Measurements from ENCODE around the gene PTDSS2.

Gene PTDSS2

DNA sequence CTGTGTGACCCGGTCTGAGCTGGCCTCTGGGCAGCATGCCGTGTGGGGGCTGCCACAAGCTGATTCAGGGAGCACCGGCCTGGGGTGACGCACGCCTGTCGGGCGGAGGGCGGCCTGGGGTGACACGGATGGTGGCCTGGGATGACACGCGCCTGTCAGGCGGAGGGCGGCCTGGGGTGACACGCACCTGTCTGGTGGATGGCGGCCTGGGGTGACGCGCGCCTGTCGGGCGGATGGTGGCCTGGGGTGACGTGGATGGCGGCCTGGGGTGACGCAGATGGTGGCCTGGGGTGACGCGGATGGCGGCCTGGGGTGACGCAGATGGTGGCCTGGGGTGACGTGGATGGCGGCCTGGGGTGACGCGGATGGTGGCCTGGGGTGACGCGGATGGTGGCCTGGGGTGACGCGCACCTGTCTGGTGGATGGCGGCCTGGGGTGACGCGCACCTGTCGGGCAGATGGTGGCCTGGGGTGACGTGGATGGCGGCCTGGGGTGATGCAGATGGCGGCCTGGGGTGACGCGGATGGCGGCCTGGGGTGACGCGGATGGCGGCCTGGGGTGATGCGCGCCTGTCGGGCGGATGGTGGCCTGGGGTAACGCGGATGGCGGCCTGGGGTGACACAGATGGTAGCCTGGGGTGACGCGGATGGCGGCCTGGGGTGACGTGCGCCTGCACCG is 21.5 kb downstream of the PTDSS2 start:
- DNase-seq: no peak

DNA sequence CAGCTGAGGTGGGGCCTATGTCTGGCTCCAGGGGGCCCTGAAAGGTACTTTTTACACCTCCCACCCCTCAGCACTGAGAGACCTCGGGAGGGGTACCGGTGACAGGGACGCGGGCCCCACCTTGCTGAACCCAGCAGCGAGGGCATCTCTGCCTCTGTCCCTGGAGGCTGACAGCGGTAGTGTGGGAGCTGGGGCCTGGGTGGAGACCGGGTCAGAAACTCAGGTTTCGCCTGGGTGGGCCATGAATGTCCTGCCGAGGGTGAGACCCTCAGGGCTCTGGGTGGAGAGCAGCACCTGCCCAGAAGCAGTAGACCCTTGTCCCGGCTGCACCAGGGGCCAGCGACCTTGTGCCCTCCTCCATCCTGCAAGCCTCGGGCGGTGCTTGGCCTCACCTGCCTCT is 22.2 kb downstream of the PTDSS2 start:
- no peak for DNase-seq

DNA sequence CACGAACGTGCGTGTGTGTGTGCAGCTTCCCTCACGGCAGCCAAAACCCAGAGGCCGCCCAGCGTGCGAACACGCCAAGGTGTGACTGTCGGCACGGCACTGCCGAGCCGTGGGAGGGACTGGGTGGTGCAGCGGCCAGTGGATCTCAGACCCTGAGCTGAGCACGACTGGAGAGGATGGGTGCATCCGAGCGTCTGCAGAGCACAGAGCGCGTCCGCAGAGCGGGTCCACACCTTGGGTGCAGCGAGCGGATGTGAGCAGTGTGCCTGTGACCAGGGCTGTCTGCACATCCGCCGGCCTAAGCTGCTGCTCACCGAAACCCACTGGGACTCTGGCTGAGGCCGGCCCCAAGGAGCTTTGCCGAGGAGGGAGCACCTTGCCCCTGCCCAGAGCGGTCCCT is 22.7 kb downstream of the PTDSS2 start:
- no peak for DNase-seq

DNA sequence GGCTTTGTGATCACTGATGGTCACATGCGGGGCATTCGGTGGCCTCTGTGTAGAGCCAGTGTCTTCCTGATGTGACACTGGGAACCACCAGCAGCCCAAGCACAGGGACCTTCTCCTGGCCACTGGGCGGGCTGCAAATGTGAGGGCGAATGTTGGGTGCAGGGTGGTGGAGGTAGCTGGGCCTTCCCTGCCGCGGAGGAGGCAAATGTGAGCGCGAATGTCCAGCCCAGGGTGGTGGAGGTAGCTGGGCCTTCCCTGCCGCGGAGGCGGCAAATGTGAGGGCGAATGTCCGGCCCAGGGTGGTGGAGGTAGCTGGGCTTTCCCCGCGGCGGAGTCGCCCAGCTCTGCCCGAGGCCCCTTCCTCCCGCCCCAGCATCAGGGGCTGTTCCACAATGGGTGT is 23.3 kb downstream of the PTDSS2 start:
- no peak for DNase-seq

DNA sequence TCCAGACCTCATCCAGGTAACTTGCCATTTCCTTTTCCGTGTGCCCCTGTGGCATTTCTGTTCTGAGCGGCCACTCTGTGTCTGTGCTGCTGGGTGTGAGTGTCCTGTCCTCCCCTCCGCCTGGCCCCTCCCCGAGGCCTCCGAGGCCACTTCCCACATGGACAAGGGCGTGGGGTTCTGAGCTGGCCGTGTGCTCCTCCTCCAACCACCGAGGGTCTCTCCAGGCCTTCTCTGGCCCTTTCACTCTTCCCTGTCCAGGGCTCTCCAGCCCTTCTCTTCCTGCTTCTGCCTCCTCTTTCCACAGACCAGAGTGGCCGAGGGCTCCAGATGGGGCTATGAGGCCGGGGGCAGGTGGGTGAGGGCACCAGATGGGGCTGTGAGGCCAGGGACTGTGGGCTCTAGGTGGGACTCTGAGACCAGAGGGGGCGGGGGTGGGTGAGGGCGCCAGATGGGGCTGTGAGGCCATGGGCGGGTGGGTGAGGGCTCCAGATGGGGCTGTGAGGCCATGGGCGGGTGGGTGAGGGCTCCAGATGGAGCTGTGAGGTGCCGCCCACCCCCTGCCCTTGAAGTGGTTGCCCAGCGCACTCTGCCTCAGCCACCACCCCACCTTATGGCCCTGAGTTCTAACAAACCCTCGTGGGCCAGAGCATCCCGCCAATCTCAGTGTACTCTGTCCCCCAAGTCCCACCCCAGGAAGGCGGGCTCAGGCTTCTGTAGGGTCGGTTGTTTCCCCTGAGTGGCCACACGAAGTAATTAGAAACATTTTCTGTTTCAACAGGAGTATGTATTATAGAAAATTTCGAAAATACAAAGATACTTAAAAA is 24.1 kb downstream of the PTDSS2 start:
- DNase-seq: no peak

DNA sequence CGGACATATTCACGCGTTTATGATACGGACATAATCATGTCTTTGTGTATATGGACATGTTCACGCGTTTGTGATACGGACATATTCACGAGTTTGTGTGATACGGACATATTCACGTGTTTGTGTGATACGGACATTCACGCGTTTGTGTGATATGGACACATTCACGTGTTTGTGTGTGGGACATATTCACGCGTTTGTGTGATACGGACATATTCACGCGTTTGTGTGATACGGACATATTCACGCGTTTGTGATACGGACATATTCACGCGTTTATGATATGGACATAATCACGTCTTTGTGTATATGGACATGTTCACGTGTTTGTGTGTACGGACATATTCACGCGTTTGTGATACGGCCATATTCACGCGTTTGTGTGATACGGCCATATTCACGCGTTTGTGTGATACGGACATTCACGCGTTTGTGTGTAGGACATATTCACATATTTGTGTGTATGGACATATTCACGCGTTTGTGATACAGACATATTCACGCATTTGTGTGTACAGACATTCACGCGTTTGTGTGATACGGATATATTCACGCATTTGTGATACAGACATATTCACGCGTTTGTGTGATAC is 24.9 kb downstream of the PTDSS2 start:
- no peak for DNase-seq

DNA sequence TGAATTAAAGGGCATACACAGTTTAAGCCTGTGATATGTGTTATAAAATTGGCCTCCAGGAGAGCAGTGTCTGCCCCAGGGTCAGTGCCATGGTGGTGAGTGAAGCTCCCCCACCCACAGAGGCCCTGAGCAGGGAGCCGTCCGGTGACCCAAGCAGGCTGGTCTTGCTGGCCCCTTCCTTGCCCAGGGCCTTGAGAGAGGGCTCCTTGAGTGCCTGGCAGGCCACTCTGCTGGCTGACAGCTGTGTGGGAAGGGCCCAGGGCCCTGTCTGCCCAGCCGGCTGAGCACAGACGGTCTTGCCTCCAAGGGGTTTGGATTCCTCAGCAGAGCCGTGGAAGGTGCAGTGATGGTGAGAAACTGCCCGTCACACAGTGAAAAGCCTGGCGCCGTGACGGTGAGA is 25.9 kb downstream of the PTDSS2 start:
- DNase-seq: no peak

DNA sequence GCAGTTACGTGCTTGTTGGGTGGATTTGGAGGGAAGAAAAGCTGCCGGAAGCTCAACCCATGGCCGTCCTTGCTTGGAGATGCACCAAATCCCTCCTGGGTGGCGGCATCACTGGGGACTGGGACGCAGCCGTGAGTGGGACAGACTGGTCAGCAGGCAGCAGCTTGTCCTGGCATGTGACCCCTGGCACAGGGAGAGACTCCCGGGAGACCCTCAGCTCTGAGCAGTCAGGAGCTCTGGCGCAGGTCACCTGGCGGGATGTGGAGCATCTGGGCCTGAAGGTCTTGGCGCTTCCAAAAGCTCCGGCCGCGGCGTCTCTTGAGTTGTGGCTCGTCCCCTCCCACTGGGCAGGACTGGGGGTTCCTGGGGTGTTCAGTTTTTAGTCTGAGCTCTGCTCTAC is 26.3 kb downstream of the PTDSS2 start:
- no peak for DNase-seq

DNA sequence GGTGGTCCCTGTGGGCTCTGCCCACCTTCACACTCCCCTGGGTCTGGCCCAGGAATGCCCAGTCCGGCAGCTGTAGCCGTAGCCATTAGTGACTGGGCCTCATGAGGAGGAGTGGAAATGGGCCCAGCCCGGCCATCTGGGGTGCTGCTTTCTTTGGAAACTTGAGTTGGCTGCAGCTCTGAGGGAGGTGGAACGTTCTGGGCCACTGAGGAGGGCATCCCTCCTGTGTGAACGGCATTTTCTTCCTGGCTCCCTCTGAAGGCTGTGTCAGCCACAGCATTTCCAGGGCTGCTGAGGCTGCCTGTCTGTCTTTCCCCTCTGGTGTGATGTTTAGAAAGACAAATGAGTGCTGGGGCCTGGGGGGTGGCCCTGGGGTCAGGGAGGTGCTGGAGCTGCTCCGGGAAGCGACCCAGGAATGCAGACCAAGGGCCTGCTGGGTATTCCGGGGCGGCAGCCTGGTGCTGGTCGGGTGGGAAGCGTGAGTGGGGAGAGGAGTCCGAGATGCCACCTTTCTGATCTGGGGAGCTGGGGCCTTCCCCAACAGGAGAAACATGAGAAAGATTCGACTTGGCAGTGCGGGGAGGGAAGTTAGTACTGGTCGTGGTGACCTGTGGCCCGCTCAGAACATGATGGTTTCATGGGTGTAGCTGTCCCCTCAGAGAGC is 27.1 kb downstream of the PTDSS2 start:
- DNase-seq: no peak

DNA sequence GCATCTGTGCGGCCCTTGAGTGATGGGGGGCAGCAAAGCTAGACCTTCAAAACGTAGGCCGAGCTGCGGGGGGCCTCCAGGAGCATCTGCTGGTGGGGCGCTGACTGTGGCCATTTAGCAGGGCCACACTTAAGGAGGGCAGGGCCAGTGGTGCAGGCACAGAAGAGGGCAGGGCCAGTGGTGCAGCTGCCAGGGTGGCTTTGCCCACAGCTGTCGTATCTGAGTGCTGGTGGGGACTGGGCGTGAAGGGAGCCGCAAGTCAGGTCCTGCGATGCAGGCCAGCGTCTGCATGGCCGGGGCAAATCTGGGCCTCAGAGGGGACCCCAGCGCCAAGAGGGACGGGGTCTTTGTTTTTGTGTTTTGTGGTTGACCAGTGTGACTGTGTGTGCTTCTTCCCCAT is 29.2 kb downstream of the PTDSS2 start:
- no peak for DNase-seq

DNA sequence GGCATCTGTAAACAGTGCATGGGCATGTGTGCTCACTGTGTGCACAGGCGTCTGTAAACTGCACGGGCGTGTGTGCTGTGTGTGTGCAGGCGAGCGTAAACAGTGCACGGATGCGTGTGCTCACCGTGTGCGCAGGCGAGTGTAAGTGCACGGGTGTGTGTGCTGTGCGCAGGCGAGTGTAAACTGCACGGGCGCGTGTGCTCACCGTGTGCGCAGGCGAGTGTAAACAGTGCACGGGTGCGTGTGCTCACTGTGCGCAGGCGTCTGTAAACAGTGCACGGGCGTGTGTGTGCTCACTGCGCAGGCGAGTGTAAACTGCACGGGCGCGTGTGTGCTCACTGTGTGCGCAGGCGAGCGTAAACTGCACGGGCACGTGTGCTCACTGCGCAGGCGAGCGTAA is 34.5 kb downstream of the PTDSS2 start:
- no peak for DNase-seq

DNA sequence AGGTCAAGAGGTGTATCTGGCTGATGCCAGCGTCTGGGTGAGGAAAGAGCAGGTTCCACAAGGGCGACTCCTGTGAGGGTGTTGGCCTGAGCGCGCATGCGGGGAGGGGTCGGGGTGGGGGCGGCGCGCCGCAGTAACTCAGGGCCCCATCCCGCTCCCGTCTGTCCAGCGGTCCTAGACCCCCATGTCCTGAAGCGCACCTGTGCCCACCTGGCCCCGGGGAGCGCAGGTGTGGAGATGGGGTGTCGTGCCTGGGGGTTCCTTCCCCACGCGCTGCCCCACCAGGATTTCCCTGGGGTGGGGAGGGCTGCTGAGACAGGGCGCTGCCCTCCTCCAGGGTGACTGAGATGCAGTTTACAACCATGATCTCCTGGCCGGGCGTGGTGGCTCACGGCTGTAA is 36.1 kb downstream of the PTDSS2 start:
- no peak for DNase-seq

DNA sequence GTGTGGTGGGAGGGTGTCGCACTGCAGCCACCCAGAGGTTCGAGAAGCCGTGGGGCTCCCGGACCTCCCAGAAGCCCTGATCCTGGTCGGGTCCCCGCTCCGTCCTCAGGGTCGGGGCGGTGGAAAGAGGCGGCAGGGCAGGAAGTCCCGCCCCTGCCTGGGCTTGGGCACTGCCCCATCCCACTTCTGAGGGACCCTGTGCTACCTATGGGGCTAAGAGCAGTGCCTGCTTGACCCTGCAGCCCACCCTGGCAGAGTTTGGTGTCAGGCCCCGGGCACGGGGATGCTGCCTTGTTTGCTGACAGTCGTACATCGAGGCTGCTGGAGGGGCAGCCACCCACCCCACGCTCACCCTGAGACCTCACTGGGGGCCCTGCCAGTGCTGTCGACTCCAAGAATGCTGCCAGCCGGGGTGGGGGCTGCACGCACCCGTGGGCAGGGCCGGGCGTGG is 37.5 kb downstream of the PTDSS2 start:
- DNase-seq: no peak

DNA sequence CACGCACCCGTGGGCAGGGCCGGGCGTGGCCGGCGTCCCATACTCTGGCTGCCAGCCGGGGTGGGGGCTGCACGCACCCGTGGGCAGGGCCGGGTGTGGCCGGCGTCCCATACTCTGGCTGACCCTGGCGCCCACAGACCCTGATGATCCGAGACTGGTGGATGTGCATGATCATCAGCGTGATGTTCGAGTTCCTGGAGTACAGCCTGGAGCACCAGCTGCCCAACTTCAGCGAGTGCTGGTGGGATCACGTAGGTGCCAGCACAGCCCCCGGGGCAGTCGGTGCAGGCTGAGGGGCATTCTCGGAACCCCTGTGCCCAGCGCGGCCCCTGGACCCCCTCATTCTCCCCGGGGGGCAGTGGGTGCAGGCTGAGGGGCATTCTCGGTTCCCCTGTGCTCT is 38.0 kb downstream of the PTDSS2 start:
- DNase-seq: no peak

DNA sequence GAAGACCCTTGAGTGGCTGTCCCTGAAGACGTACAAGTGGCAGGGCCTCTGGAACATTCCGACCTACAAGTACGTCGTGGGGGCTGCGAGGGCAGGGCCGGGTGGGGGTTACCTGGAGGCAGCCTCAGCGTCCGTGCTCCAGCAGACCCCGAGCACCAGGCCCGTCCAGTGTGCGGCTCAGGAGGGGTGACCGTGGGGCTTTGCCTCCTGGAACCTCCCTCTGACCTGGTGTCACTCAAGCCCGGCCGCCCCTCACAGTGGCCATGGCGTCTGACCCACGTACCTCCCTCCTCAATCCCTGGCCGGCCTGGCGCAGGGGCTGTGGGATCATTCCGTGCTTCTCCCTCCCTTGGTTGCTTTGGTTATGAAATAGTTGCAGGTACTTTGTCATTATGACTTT is 38.5 kb downstream of the PTDSS2 start:
- no peak for DNase-seq

DNA sequence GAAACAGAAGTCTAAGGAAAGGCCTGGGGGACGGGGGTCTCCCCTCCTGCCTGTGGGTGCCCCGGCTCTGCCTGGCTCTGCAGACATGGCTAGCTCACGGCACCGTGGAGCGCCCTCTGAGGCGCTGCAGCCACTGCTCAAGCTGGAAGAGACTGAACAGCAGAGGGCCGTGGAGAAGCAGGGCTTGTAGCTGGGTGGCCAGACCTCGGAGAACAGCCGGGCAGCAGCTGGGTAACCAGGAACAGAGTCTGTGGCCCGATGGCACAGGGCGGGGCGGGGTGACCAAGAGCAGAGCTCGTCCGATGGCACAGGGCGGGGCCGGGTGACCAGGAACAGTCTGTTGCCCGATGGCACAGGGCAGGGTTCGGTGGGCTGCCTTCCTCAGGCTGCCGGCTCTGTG is 38.9 kb downstream of the PTDSS2 start:
- DNase-seq: no peak

DNA sequence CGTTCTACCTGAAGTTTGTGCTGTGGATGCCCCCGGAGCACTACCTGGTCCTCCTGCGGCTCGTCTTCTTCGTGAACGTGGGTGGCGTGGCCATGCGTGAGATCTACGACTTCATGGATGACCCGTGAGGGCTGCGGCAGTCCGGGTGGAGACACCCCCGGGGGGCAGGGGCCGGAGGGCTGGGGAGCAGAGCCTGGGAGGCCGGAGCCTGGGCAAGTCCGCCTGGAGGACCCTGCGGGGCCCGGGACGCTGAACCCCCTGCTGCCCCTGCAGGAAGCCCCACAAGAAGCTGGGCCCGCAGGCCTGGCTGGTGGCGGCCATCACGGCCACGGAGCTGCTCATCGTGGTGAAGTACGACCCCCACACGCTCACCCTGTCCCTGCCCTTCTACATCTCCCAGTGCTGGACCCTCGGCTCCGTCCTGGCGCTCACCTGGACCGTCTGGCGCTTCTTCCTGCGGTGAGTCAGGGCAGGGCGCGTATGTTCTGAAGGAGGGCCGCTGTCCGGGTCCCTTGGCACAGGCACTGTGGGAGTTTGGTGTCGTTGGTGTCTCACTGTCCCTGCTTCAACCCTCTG is 39.6 kb downstream of the PTDSS2 start:
- no peak for DNase-seq

DNA sequence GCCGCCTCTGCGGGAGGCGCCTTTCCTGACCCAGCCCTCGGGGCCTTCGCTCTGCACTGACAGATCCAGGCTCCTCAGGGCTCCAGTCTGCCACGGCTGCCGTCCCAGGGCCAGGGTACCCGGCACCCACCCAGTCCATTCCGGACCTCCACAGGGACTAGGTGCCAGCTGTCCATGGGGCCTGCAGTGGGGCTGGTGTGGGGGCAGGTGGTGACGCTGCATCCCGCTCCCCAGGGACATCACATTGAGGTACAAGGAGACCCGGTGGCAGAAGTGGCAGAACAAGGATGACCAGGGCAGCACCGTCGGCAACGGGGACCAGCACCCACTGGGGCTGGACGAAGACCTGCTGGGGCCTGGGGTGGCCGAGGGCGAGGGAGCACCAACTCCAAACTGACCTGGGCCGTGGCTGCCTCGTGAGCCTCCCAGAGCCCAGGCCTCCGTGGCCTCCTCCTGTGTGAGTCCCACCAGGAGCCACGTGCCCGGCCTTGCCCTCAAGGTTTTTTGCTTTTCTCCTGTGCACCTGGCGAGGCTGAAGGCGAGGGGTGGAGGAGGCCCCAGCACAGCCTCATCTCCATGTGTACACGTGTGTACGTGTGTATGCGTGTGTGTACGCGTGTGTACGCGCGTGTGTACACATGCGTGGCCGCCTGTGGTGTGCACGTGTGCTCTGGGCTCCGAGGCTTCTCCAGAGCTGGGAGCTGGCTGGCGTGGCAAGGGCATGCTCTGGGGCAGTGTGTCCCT is 40.3 kb downstream of the PTDSS2 start:
- DNase-seq: no peak

DNA sequence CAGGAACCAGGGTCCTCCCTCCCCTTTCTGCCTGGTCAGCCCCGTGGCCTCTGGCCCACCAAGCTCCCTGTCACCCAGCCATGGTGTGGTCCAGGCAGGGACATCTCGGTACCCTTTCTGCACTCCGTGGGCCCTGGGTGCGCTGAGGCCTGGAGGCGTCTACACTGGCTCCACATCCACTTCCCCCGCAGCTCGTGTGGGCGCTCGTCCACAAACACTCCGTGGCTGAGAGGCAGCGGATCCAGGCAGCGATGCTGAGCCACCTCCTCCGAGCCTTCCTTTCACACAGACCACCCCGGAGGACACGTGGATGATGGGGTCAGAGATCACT is 40.8 kb downstream of the PTDSS2 start:
- DNase-seq: no peak

DNA sequence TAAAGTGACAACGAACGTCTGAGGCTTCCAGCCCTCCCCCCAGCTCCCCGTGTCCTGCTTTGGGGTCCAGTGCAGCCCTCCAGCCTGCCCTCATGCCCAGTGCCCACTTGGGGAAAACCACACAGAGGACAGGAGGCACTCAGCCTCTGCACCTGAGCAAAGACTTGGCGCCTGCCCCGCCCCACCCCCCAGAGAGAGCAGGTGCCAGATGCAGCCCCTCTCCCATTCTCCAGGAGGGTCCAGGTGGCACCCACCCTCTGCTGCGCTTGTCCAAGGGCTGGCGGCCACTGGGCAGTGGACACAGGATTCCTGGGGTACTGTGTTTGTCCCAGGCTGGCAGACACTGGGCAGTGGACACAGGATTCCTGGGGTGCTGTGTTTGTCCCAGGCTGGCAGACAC is 41.3 kb downstream of the PTDSS2 start:
- DNase-seq: no peak

DNA sequence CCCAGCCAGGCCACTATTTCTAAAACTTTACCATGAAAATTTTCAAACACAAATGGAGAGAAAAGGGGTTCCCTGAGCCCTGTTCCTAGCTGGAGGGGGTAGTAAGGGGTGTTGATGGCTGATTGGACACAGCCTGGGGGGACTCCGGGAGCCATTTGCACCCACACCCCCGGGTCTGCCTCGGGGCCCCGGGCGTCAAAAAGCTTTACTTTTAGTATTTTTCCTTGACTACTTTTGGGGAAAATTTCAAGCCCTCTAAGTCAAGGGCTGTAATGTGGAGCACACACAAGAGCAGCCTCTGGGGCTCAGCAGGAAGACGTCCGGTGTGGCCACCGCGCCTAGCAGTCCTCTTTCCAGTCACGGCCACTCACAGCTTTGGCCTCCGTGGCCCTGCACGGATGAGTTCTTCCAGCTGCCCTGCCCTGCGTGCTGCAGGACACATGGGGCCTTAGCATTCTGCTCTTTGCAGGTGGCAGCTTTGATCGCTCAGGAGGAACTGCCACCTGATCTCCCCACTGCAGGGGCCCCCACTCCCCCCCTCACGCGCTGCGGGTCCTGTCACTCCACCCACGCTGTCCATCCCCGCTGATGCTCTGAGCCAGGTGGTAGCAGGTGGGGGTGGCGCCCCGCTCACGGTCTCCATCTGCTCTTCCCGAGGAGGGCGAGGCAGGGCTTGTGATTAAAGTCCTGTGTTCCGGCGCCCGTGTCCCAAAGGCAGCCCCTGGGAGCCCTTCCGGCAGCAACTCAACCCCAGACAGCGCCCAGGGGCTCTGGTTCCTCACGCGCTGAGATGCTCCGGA is 42.5 kb downstream of the PTDSS2 start:
- peak; percentile 52 for DNase-seq
